ENCODE results near the gene TTLL11.

Gene TTLL11

DNA sequence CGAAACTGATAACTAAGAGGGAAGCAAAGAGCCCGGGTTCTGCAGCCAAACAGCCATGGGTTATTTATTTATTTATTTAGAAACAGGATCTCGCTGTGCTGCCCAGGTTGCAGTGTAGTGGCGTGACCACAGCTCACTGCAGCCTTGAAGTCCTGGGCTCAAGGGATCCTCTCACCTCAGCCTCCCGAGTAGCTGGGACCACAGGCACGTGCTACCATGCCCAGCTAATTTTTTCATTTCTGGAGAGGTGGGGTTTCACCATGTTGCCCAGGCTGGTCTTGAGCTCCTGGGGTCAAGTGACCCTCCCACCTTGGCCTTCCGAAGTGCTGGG, 42.4 kb upstream of the TTLL11 start:
- no peak overlapping the region for H3K4me3 ChIP-seq (ENCODE audit: low read depth, low read length)
- TF ChIP-seq CTCF (IDR thresholded peaks at IDR 0.05; ENCODE audit: low read depth, low read length) = no peak
- no peak for TF ChIP-seq MYC (IDR thresholded peaks at IDR 0.05; ENCODE audit: low read depth, low read length)
- TF ChIP-seq, protein P1, sequence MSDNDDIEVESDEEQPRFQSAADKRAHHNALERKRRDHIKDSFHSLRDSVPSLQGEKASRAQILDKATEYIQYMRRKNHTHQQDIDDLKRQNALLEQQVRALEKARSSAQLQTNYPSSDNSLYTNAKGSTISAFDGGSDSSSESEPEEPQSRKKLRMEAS (IDR thresholded peaks at IDR 0.05; ENCODE audit: low read depth, low read length) = no peak
- no peak for TF ChIP-seq POLR2A (IDR thresholded peaks at IDR 0.05; ENCODE audit: extremely low read depth, insufficient read length)

GRCh38 chr9:122134822-122135528, 41.9 kb upstream of the TTLL11 start:
- TF ChIP-seq CTCF (IDR thresholded peaks at IDR 0.05; ENCODE audit: low read depth, low read length) (no peak), POLR2A (IDR thresholded peaks at IDR 0.05; ENCODE audit: extremely low read depth, insufficient read length) (no peak), MYC (IDR thresholded peaks at IDR 0.05; ENCODE audit: low read depth, low read length) (no peak)
- TF ChIP-seq, protein P1 (IDR thresholded peaks at IDR 0.05; ENCODE audit: low read depth, low read length) = no peak
- H3K4me3 ChIP-seq (ENCODE audit: low read depth, low read length) = no peak overlapping the region
- no peak for DNase-seq (ENCODE audit: low read depth)

More for the DNA sequence above, 42.4 kb upstream of the TTLL11 start:
- DNase-seq (ENCODE audit: low read depth) = no peak

GRCh38 chr9:122133984-122134535, 41.0 kb upstream of the TTLL11 start:
- H3K4me3 ChIP-seq (ENCODE audit: low read depth, low read length) = no peak overlapping the region
- TF ChIP-seq POLR2A (IDR thresholded peaks at IDR 0.05; ENCODE audit: extremely low read depth, insufficient read length) (no peak), MYC (IDR thresholded peaks at IDR 0.05; ENCODE audit: low read depth, low read length) (no peak)
- TF ChIP-seq, protein P1 (IDR thresholded peaks at IDR 0.05; ENCODE audit: low read depth, low read length) = no peak
- no peak for DNase-seq (ENCODE audit: low read depth)

DNA sequence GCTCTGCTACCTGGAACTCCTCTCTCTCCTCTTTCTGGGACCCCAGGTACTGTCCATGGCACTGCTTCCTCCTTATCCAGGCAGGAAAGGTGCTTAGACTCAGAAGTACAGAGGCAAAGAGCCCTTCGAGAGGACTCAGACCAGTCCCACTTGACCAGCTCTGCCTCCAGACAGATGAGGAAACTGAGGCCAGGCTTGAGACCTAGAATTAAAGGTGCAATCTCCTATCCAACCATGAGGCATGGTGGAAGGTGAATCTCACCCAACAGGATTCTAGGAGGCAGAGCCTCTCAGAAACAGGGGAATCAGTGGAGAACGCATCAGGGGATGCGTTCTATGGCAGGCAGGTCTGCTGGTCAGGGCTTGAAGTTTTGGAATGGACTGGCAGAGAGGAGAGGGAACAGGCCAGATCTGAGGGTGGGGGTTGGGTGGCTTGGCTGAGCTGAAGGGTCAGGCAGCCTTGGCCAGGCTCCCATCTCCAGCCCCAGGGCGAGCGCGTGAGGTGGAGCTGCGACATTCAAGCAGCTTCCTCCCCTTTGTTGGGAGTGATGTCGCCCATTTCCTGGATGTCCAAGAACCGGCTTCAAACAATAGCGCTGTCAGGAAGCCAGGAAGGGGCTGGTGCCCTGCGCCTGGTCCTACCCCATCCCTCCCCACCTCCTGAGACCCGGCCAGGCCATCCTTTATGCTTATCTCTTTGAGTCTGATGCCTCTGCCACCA, 40.3 kb upstream of the TTLL11 start:
- TF ChIP-seq MYC (IDR thresholded peaks at IDR 0.05; ENCODE audit: low read depth, low read length) (no peak), POLR2A (IDR thresholded peaks at IDR 0.05; ENCODE audit: extremely low read depth, insufficient read length) (no peak), CTCF (IDR thresholded peaks at IDR 0.05; ENCODE audit: low read depth, low read length) (no peak)
- TF ChIP-seq, protein P1 (IDR thresholded peaks at IDR 0.05; ENCODE audit: low read depth, low read length) = no peak
- H3K4me3 ChIP-seq (ENCODE audit: low read depth, low read length) = no peak overlapping the region
- no peak for DNase-seq (ENCODE audit: low read depth)

DNA sequence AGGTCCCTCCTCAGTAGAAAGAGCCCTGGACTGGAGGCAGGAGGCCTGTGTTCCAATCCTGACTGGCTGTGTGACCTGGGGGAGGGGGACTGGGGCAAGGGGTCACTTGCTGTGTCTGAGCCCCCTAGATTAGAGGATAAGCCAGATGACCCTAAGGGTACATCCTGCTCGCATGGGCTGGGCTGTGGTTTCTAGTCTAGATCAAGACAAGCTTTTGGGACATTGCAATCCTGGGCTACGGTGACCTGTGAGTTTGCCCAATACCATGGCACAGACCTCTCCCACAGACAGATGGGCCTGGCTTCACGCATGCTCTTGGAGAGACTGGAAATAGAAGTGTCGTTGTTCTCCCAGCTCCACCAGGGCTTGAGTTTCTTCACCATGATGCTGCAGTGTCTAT, 39.4 kb upstream of the TTLL11 start:
- no peak overlapping the region for H3K4me3 ChIP-seq (ENCODE audit: low read depth, low read length)
- DNase-seq (ENCODE audit: low read depth) = no peak
- TF ChIP-seq CTCF (IDR thresholded peaks at IDR 0.05; ENCODE audit: low read depth, low read length) = no peak
- no peak for TF ChIP-seq POLR2A (IDR thresholded peaks at IDR 0.05; ENCODE audit: extremely low read depth, insufficient read length)

GRCh38 chr9:122131401-122132001, 38.4 kb upstream of the TTLL11 start:
- no peak for DNase-seq (ENCODE audit: low read depth)

More at GRCh38 chr9:122131401-122132001, 38.4 kb upstream of the TTLL11 start:
- H3K4me3 ChIP-seq (ENCODE audit: low read depth, low read length) = no peak overlapping the region
- no peak for TF ChIP-seq POLR2A (IDR thresholded peaks at IDR 0.05; ENCODE audit: extremely low read depth, insufficient read length)
- no peak for TF ChIP-seq CTCF (IDR thresholded peaks at IDR 0.05; ENCODE audit: low read depth, low read length)
- TF ChIP-seq MYC (IDR thresholded peaks at IDR 0.05; ENCODE audit: low read depth, low read length) = no peak
- TF ChIP-seq, protein P1 (IDR thresholded peaks at IDR 0.05; ENCODE audit: low read depth, low read length) = no peak
